Panc1 (cell line): ENCODE measurements around the gene SLC39A8. TPM values are rescaled to one million over a fixed set of nuclear protein-coding genes. Genes with fewer than 3 reads are reported as not detected.

Source experiments
- ATAC-seq: fragments of 200-7000 bp; cut with Tn5 transposase; 2 replicates; pipeline ENCODE4 v1.9.1; 2020; ENCODE audit warnings: mild to moderate bottlenecking, moderate library complexity
- BruUV-seq: library from RNA; stranded (reverse); fragments of 400-500 nt; replicated peaks from 2 replicates; lab custom pipeline; 2021; lab: Mats Ljungman, UMichigan
- CTCF ChIA-PET: fragments of 300-600 bp; sonication (Branson Sonifier 250); formaldehyde crosslinking; loops from one replicate; lab custom pipeline; 2022; ENCODE audit warnings: antibody characterized with exemption; lab: Charles Lee
- POLR2A ChIA-PET: fragments of 300-600 bp; sonication (Branson Sonifier 250); formaldehyde crosslinking; loops from one replicate; lab custom pipeline; 2022; ENCODE audit warnings: antibody characterized with exemption; lab: Charles Lee
- DNase-seq: peaks from one replicate; pipeline ENCODE4 v3.0.0-alpha.2; 2010; ENCODE audit warnings: low read depth, low spot score
- H3K27ac ChIP-seq: 2 replicates; pipeline ENCODE4 v1.5.1; 2011; ENCODE audit warnings: mild to moderate bottlenecking, low read length, inconsistent platforms
- H3K27me3 ChIP-seq: fragments of 200-500 bp; sonication (Bioruptor generic); 2 replicates; pipeline ENCODE4 v1.6.0; 2014; ENCODE audit warnings: low read length, inconsistent platforms; ENCODE audit not compliant: control insufficient read depth, insufficient read depth
- H3K36me3 ChIP-seq: fragments of 200-500 bp; sonication (Bioruptor generic); 2 replicates; pipeline ENCODE4 v1.5.1; 2014; ENCODE audit warnings: inconsistent platforms, mild to moderate bottlenecking, low read length, moderate library complexity; ENCODE audit not compliant: control insufficient read depth, insufficient read depth
- H3K4me1 ChIP-seq: 2 replicates; pipeline ENCODE4 v1.5.1; 2011; ENCODE audit warnings: inconsistent platforms, mild to moderate bottlenecking, low read length, moderate library complexity; ENCODE audit not compliant: control insufficient read depth, insufficient read depth
- H3K4me3 ChIP-seq, 2 experiments: 2 replicates each; pipeline ENCODE4 v1.5.1; 2011 to 2012; ENCODE audit warnings: low read depth in 2 of 2, low read length in 2 of 2, mild to moderate bottlenecking in 2 of 2, inconsistent platforms in 1 of 2, moderate library complexity in 1 of 2
- H3K9me3 ChIP-seq: fragments of 200-500 bp; sonication (Bioruptor generic); 2 replicates; pipeline ENCODE4 v1.5.1; 2014; ENCODE audit warnings: low read depth, mild to moderate bottlenecking, inconsistent platforms, low read length, moderate library complexity; ENCODE audit not compliant: control insufficient read depth, insufficient read depth
- POLR2AphosphoS5 ChIP-seq: IDR thresholded peaks from 2 replicates; pipeline ENCODE4 v1.6.1; 2012; ENCODE audit warnings: mild to moderate bottlenecking, low read depth, low read length, moderate library complexity
- SIN3A ChIP-seq: IDR thresholded peaks from 2 replicates; pipeline ENCODE4 v1.6.1; 2012; ENCODE audit warnings: low read depth, mild to moderate bottlenecking, low read length, moderate library complexity, borderline replicate concordance; ENCODE audit not compliant: insufficient read depth
- TCF7L2 ChIP-seq: IDR thresholded peaks from 2 replicates; pipeline ENCODE4 v1.6.1; 2011; ENCODE audit warnings: mild to moderate bottlenecking, low read depth, low read length, inconsistent platforms
- in situ Hi-C: cut with HindIII; loops from 2 replicates; pipeline ENCODE4 v1.10.0; 2016; ENCODE audit warnings: low sequenced_read_pairs, low pct_unique_long_range_greater_than_20kb
- intact Hi-C: fragments of 100-400 bp; cut with micrococcal nuclease; formaldehyde crosslinking; loops from one replicate; pipeline ENCODE4 v1.10.0; 2022; ENCODE audit not compliant: unreplicated experiment
- total RNA-seq: library from RNA; stranded (reverse); gene quantifications from one replicate; pipeline ENCODE4 v1.2.1, GENCODE V29; 2021; ENCODE audit not compliant: unreplicated experiment
- TF ChIP-seq, protein P1 (sequence below), 2 experiments: IDR thresholded peaks; 2 replicates each; pipeline ENCODE4 v1.6.1; 2011 to 2012; ENCODE audit warnings: low read depth in 2 of 2, control low read depth in 1 of 2, low read length in 1 of 2, mild to moderate bottlenecking in 1 of 2, moderate library complexity in 1 of 2; ENCODE audit not compliant: insufficient read depth in 1 of 2
- TF ChIP-seq, protein P2 (sequence below): fragments of 450-650 bp; IDR thresholded peaks from 2 replicates; pipeline ENCODE4 v1.5.1; 2017; ENCODE audit warnings: mild to moderate bottlenecking

Gene SLC39A8
- total RNA-seq, 1 experiment from 2014 or later: 1.4 TPM

DNA sequence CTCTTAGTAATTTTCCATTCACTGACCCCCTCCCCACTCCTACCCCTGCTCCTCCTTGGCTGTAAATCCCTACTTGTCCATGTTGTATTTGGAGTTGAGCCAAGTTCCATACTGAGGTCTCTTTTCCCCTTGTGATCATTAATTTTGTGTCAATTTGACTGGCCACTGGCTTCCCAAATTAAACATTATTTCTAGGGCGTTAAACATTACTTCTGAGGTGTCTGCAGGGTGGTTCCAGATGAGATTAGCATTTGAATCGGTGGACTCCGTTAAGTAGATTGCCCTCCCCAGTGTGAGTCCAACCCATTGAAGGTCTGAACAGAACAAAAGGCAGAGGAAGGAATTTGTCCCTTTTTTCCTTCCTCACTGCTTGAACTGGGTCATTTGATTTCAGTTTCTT lies 25.7 kb downstream of the SLC39A8 start:
- no TSS peak for BruUV-seq
- DNase-seq: no peak
- Histone ChIP-seq H3K4me1 (no peaks in the 10 kb centered on the region), H3K4me3 (no peak overlapping the region), H3K27ac (no peak overlapping the region), H3K27me3 (no peaks in the 10 kb centered on the region), H3K36me3 (no peaks in the 10 kb centered on the region), H3K9me3 (no peaks in the 10 kb centered on the region)
- no peak for ATAC-seq
- in situ Hi-C loops (no loop called here), intact Hi-C loops (no loop called here)
- ChIA-PET CTCF (no interaction called here), POLR2A (no interaction called here)
- TF ChIP-seq TCF7L2: no peak
- TF ChIP-seq POLR2AphosphoS5: no peak
- TF ChIP-seq, protein P1, sequence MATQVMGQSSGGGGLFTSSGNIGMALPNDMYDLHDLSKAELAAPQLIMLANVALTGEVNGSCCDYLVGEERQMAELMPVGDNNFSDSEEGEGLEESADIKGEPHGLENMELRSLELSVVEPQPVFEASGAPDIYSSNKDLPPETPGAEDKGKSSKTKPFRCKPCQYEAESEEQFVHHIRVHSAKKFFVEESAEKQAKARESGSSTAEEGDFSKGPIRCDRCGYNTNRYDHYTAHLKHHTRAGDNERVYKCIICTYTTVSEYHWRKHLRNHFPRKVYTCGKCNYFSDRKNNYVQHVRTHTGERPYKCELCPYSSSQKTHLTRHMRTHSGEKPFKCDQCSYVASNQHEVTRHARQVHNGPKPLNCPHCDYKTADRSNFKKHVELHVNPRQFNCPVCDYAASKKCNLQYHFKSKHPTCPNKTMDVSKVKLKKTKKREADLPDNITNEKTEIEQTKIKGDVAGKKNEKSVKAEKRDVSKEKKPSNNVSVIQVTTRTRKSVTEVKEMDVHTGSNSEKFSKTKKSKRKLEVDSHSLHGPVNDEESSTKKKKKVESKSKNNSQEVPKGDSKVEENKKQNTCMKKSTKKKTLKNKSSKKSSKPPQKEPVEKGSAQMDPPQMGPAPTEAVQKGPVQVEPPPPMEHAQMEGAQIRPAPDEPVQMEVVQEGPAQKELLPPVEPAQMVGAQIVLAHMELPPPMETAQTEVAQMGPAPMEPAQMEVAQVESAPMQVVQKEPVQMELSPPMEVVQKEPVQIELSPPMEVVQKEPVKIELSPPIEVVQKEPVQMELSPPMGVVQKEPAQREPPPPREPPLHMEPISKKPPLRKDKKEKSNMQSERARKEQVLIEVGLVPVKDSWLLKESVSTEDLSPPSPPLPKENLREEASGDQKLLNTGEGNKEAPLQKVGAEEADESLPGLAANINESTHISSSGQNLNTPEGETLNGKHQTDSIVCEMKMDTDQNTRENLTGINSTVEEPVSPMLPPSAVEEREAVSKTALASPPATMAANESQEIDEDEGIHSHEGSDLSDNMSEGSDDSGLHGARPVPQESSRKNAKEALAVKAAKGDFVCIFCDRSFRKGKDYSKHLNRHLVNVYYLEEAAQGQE (IDR thresholded peaks at IDR 0.05; ENCODE audit: insufficient read depth in 1 of 2, low read depth in 2 of 2, low read length in 1 of 2): no peak
- TF ChIP-seq, protein P2, sequence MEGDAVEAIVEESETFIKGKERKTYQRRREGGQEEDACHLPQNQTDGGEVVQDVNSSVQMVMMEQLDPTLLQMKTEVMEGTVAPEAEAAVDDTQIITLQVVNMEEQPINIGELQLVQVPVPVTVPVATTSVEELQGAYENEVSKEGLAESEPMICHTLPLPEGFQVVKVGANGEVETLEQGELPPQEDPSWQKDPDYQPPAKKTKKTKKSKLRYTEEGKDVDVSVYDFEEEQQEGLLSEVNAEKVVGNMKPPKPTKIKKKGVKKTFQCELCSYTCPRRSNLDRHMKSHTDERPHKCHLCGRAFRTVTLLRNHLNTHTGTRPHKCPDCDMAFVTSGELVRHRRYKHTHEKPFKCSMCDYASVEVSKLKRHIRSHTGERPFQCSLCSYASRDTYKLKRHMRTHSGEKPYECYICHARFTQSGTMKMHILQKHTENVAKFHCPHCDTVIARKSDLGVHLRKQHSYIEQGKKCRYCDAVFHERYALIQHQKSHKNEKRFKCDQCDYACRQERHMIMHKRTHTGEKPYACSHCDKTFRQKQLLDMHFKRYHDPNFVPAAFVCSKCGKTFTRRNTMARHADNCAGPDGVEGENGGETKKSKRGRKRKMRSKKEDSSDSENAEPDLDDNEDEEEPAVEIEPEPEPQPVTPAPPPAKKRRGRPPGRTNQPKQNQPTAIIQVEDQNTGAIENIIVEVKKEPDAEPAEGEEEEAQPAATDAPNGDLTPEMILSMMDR: no peak

DNA sequence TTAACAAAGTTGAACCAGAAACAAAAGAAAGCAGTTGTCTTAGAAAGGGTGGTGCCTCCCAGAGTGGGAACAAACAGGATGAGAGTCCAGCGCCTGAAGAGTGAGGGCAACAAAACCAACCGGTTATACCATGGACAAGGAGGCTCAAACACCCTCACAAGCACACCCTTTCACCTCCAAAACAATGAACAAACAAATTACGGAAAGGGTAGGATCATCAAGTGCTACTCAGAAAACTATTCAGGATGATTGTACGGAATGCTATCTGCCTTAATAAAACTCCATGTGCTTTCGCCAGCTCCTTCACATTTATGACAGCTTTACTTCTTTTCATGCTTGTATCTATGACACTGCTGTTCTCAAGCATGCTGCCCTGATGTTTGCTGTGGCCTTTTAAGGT lies 26.8 kb downstream of the SLC39A8 start:
- ATAC-seq: no peak
- H3K27ac ChIP-seq: no peak overlapping the region
- ChIA-PET POLR2A (no interaction called here), CTCF (no interaction called here)
- TF ChIP-seq, protein P1 (IDR thresholded peaks at IDR 0.05; ENCODE audit: insufficient read depth in 1 of 2, low read depth in 2 of 2, low read length in 1 of 2): no peak
- TF ChIP-seq TCF7L2 (no peak), SIN3A (no peak), POLR2AphosphoS5 (no peak)
- TF ChIP-seq, protein P2: no peak
- no peaks in the 10 kb centered on the region for H3K36me3 ChIP-seq
- H3K27me3 ChIP-seq: no peaks in the 10 kb centered on the region
- no peak for DNase-seq
- intact Hi-C loops (no loop called here), in situ Hi-C loops (no loop called here)
- H3K9me3 ChIP-seq: no peaks in the 10 kb centered on the region
- H3K4me3 ChIP-seq: no peak overlapping the region
- H3K4me1 ChIP-seq: no peaks in the 10 kb centered on the region
- BruUV-seq: no TSS peak
